Brain pericyte (primary cell): ENCODE results near the gene APOA1.
"Not testable (repeated sequence)": the region's sequence is repeated elsewhere in the genome, so short reads cannot be mapped to it uniquely, and the experiment has no call there.

ENCODE experiments used
- DNase-seq: peaks from one replicate; pipeline ENCODE4 v3.0.0-alpha.2; 2012; ENCODE audit warnings: low read depth, low spot score

Gene APOA1

GRCh38 chr11:116834535-116835041 is 2.8 kb downstream of the APOA1 start:
- DNase-seq, result not testable (repeated sequence)

GRCh38 chr11:116833816-116834534 is 3.4 kb downstream of the APOA1 start:
- DNase-seq, result no peak

- no peak for DNase-seq
Observed at GRCh38 chr11:116833491-116833815, 4.0 kb downstream of the APOA1 start.

- no peak for DNase-seq
Observed at GRCh38 chr11:116832350-116833290, 4.8 kb downstream of the APOA1 start.

- no peak for DNase-seq
Observed at GRCh38 chr11:116831790-116832349, 5.6 kb downstream of the APOA1 start.

GRCh38 chr11:116830184-116830912 is 7.1 kb downstream of the APOA1 start:
- no peak for DNase-seq

GRCh38 chr11:116829525-116830183 is 7.8 kb downstream of the APOA1 start, which contains the start of gene APOC3:
TSS of gene APOC3 (plus strand) at chr11:116829907. CDS start at chr11:116830583, 676 bp downstream.
- DNase-seq, result no peak

GRCh38 chr11:116828632-116829524 is 8.5 kb downstream of the APOA1 start:
- no peak for DNase-seq

GRCh38 chr11:116827461-116827860 is 10.0 kb downstream of the APOA1 start:
- DNase-seq, result no peak

- no peak for DNase-seq
Observed at GRCh38 chr11:116826751-116827431, 10.5 kb downstream of the APOA1 start.

GRCh38 chr11:116825854-116826750 is 11.3 kb downstream of the APOA1 start:
- DNase-seq, result no peak

- DNase-seq, result no peak
Observed at GRCh38 chr11:116825434-116825833, 12.0 kb downstream of the APOA1 start.

- no peak for DNase-seq
Observed at GRCh38 chr11:116823031-116823843, 14.2 kb downstream of the APOA1 start, which contains the start of gene APOA4. TSS of gene APOA4 (minus strand) at chr11:116823304. CDS start at chr11:116823191, 113 bp downstream.

- DNase-seq, result no peak
Observed at GRCh38 chr11:116822575-116822974, 14.8 kb downstream of the APOA1 start.

- no peak for DNase-seq
Observed at GRCh38 chr11:116821050-116821918, 16.1 kb downstream of the APOA1 start.

- no peak for DNase-seq
Observed at GRCh38 chr11:116819049-116819448, 18.4 kb downstream of the APOA1 start.
